Liver (tissue), 9 donors: ENCODE results near the gene IL1RAP. TPM values are rescaled to one million over a fixed set of nuclear protein-coding genes. Genes with fewer than 3 reads are reported as not detected.

ENCODE experiments used
- DNase-seq: peaks from one replicate; pipeline ENCODE4 v3.0.0-alpha.2; 2017; ENCODE audit warnings: low spot score
- H3K27ac ChIP-seq, 2 donors: one replicate each; pipeline ENCODE4 v1.7.0; 2013; ENCODE audit warnings: inconsistent platforms in 2 of 2, low read length in 2 of 2, control low read depth in 1 of 2, low read depth in 1 of 2, mild to moderate bottlenecking in 1 of 2
- H3K27me3 ChIP-seq, 4 donors: one replicate each; pipeline versions ENCODE4 v1.6.1 to v1.7.0; 2013; ENCODE audit warnings: low read length in 3 of 4, inconsistent platforms in 1 of 4, mild to moderate bottlenecking in 1 of 4, moderate library complexity in 1 of 4; ENCODE audit not compliant: control insufficient read depth in 4 of 4, insufficient read depth in 4 of 4
- H3K36me3 ChIP-seq, 4 donors: one replicate each; pipeline versions ENCODE4 v1.6.1 to v1.7.0; 2013; ENCODE audit warnings: low read length in 3 of 4, mild to moderate bottlenecking in 3 of 4, low read depth in 1 of 4, moderate library complexity in 1 of 4; ENCODE audit not compliant: control insufficient read depth in 4 of 4, insufficient read depth in 3 of 4
- H3K4me1 ChIP-seq, 4 donors: one replicate each; pipeline versions ENCODE4 v1.6.1 to v1.7.0; 2013; ENCODE audit warnings: low read length in 3 of 4, mild to moderate bottlenecking in 3 of 4, moderate library complexity in 1 of 4; ENCODE audit not compliant: control insufficient read depth in 4 of 4, insufficient read depth in 4 of 4
- H3K4me3 ChIP-seq, 3 donors: one replicate each; pipeline versions ENCODE4 v1.6.1 to v1.7.0; 2013; ENCODE audit warnings: low read length in 3 of 3, control low read depth in 1 of 3, low read depth in 1 of 3, mild to moderate bottlenecking in 1 of 3
- H3K9ac ChIP-seq, 2 donors: one replicate each; pipeline ENCODE4 v1.7.0; 2013; ENCODE audit warnings: low read length in 2 of 2, mild to moderate bottlenecking in 2 of 2, moderate library complexity in 2 of 2, control low read depth in 1 of 2, low read depth in 1 of 2
- H3K9me3 ChIP-seq, 4 donors: one replicate each; pipeline versions ENCODE4 v1.6.1 to v1.7.0; 2013; ENCODE audit warnings: low read length in 3 of 4; ENCODE audit not compliant: control insufficient read depth in 4 of 4
- EGR1 ChIP-seq, 2 donors: IDR thresholded peaks; 2 replicates each; pipeline ENCODE4 v1.6.1; 2016 to 2018; ENCODE audit warnings: antibody characterized with exemption in 2 of 2, low read depth in 2 of 2
- FOXA1 ChIP-seq: IDR thresholded peaks from 2 replicates; pipeline ENCODE4 v1.6.1; 2016; ENCODE audit warnings: antibody characterized with exemption
- FOXA2 ChIP-seq: IDR thresholded peaks from 2 replicates; pipeline ENCODE4 v1.6.1; 2016; ENCODE audit warnings: antibody characterized with exemption
- GABPA ChIP-seq, 2 donors: IDR thresholded peaks in 1 of 2; conservative IDR thresholded peaks in 1 of 2; 2 replicates each; pipeline ENCODE4 v1.6.1; 2016; ENCODE audit warnings: antibody characterized with exemption in 2 of 2, mild to moderate bottlenecking in 1 of 2, moderate library complexity in 1 of 2
- HNF4G ChIP-seq: IDR thresholded peaks from 2 replicates; pipeline ENCODE4 v1.6.1; 2016; ENCODE audit warnings: antibody characterized with exemption
- NR2F2 ChIP-seq: IDR thresholded peaks from 2 replicates; pipeline ENCODE4 v1.6.1; 2016; ENCODE audit warnings: antibody characterized with exemption
- REST ChIP-seq: IDR thresholded peaks from 2 replicates; pipeline ENCODE4 v1.6.1; 2016; ENCODE audit warnings: antibody characterized with exemption, mild to moderate bottlenecking
- RXRA ChIP-seq, 2 donors: IDR thresholded peaks; 2 replicates each; pipeline ENCODE4 v1.6.1; 2017 to 2018; ENCODE audit warnings: antibody characterized with exemption in 2 of 2, mild to moderate bottlenecking in 1 of 2
- SP1 ChIP-seq: IDR thresholded peaks from 2 replicates; pipeline ENCODE4 v1.6.1; 2018; ENCODE audit warnings: antibody characterized with exemption, mild to moderate bottlenecking
- TAF1 ChIP-seq: conservative IDR thresholded peaks from 2 replicates; pipeline ENCODE4 v1.6.1; 2016; ENCODE audit warnings: antibody characterized with exemption, mild to moderate bottlenecking
- ZBTB33 ChIP-seq: IDR thresholded peaks from 2 replicates; pipeline ENCODE4 v1.6.1; 2016; ENCODE audit warnings: antibody characterized with exemption
- WGBS: extraction: QIAGEN DNeasy Blood & Tissue Kit; methylation state at CpG from one replicate; pipeline ENCODE4 v1.1.7; 2013; 5-methylcytosine and 5-hydroxymethylcytosine counted together
- polyA plus RNA-seq, 2 donors: library from polyadenylated mRNA; stranded (reverse) in 1 of 2; unstranded in 1 of 2; fragments of 200-250 nt in 1 of 2; fragments of >200 nt in 1 of 2; fragmentation: Nextera tagmentation in 1 of 2; extraction: Ambion mirVana in 1 of 2; gene quantifications; one replicate each; pipeline versions ENCODE4 v1.2.1 to v1.2.3, GENCODE V29; 2013 to 2015
- total RNA-seq, 2 donors: library from RNA; depleted of rRNA; stranded (reverse); fragments of >200 nt; gene quantifications; one replicate each; pipeline ENCODE4 v1.2.3, GENCODE V29; 2014
- donor health status: healthy.
- donor health status: healthy.
- donor health status: healthy.
- donor health status: healthy.
- donor health status: healthy.

IL1RAP gene
- total and polyA plus RNA-seq, 4 donors, result 53.7 to 230 (median 71.6) TPM

- TF ChIP-seq SP1, result no peak
Measured at GRCh38 chr3:190494907-190495306, 19.0 kb upstream of the IL1RAP start.

GRCh38 chr3:190495354-190495753, 18.5 kb upstream of the IL1RAP start:
- Histone ChIP-seq H3K27me3 (no peaks in the 10 kb centered on the region), H3K27ac (no peak overlapping the region), H3K36me3 (no peaks in the 10 kb centered on the region), H3K4me1 (no peaks in the 10 kb centered on the region), H3K4me3 (no peak overlapping the region), H3K9me3 (no peaks in the 10 kb centered on the region), H3K9ac (no peak overlapping the region)
- no peak for DNase-seq
- no peak for TF ChIP-seq REST
- no peak for TF ChIP-seq ZBTB33
- no peak for TF ChIP-seq FOXA1
- no peak for TF ChIP-seq NR2F2
- no peak for TF ChIP-seq RXRA (IDR thresholded peaks at IDR 0.05)
- TF ChIP-seq EGR1 (IDR thresholded peaks at IDR 0.05; ENCODE audit: low read depth in 2 of 2), result no peak
- TF ChIP-seq FOXA2, result no peak

More at GRCh38 chr3:190494907-190495306, 19.0 kb upstream of the IL1RAP start:
- Histone ChIP-seq H3K27ac (no peak overlapping the region), H3K9ac (no peak overlapping the region), H3K9me3 (no peaks in the 10 kb centered on the region), H3K4me3 (no peak overlapping the region), H3K4me1 (no peaks in the 10 kb centered on the region), H3K27me3 (no peaks in the 10 kb centered on the region), H3K36me3 (no peaks in the 10 kb centered on the region)
- DNase-seq, result no peak

GRCh38 chr3:190495796-190496195, 18.1 kb upstream of the IL1RAP start:
- Histone ChIP-seq H3K27ac (no peak overlapping the region), H3K4me3 (no peak overlapping the region), H3K27me3 (no peaks in the 10 kb centered on the region), H3K36me3 (no peaks in the 10 kb centered on the region), H3K4me1 (no peaks in the 10 kb centered on the region), H3K9me3 (no peaks in the 10 kb centered on the region), H3K9ac (no peak overlapping the region)
- TF ChIP-seq HNF4G (no peak), REST (no peak), TAF1 (no peak), GABPA (IDR thresholded peaks at IDR 0.05 in 1 of 2, conservative IDR thresholded peaks at IDR 0.05 in 1 of 2) (no peak)
- DNase-seq, result no peak
- WGBS, result 85% methylated on average over 5 of the region's 5 CpGs
